ENCODE data around the gene LYPD6B.

DNA sequence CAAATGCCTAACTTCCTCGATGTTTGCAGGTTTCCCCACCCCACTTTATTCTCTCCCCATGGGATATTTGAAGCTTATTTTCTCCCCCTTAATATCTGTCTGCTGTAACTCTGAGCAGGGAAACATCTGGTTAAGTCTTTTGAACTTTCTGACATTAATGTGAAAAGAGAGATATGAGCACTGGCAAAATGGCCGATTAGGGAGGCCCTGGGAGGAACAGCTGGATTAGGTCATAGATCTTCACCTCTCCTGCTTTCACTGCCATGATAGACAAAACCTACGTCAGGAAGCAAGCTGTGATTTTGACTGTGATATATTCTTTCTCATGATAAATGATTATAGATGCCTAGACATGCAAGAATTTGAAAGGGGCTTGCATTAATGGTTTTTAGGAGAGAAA is 43.6 kb downstream of the LYPD6B start:
- TF ChIP-seq, protein P1, sequence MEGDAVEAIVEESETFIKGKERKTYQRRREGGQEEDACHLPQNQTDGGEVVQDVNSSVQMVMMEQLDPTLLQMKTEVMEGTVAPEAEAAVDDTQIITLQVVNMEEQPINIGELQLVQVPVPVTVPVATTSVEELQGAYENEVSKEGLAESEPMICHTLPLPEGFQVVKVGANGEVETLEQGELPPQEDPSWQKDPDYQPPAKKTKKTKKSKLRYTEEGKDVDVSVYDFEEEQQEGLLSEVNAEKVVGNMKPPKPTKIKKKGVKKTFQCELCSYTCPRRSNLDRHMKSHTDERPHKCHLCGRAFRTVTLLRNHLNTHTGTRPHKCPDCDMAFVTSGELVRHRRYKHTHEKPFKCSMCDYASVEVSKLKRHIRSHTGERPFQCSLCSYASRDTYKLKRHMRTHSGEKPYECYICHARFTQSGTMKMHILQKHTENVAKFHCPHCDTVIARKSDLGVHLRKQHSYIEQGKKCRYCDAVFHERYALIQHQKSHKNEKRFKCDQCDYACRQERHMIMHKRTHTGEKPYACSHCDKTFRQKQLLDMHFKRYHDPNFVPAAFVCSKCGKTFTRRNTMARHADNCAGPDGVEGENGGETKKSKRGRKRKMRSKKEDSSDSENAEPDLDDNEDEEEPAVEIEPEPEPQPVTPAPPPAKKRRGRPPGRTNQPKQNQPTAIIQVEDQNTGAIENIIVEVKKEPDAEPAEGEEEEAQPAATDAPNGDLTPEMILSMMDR (IDR thresholded peaks at IDR 0.05; ENCODE audit: insufficient read depth, low read length) = no peak
- TF ChIP-seq, protein P2, sequence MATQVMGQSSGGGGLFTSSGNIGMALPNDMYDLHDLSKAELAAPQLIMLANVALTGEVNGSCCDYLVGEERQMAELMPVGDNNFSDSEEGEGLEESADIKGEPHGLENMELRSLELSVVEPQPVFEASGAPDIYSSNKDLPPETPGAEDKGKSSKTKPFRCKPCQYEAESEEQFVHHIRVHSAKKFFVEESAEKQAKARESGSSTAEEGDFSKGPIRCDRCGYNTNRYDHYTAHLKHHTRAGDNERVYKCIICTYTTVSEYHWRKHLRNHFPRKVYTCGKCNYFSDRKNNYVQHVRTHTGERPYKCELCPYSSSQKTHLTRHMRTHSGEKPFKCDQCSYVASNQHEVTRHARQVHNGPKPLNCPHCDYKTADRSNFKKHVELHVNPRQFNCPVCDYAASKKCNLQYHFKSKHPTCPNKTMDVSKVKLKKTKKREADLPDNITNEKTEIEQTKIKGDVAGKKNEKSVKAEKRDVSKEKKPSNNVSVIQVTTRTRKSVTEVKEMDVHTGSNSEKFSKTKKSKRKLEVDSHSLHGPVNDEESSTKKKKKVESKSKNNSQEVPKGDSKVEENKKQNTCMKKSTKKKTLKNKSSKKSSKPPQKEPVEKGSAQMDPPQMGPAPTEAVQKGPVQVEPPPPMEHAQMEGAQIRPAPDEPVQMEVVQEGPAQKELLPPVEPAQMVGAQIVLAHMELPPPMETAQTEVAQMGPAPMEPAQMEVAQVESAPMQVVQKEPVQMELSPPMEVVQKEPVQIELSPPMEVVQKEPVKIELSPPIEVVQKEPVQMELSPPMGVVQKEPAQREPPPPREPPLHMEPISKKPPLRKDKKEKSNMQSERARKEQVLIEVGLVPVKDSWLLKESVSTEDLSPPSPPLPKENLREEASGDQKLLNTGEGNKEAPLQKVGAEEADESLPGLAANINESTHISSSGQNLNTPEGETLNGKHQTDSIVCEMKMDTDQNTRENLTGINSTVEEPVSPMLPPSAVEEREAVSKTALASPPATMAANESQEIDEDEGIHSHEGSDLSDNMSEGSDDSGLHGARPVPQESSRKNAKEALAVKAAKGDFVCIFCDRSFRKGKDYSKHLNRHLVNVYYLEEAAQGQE (IDR thresholded peaks at IDR 0.05; ENCODE audit: insufficient replicate concordance, low read depth) = no peak
- TF ChIP-seq POLR2AphosphoS5 (IDR thresholded peaks at IDR 0.05; ENCODE audit: low read depth) (no peak), SPI1 (IDR thresholded peaks at IDR 0.05; ENCODE audit: borderline replicate concordance, low read depth) (no peak), GABPA (IDR thresholded peaks at IDR 0.05; ENCODE audit: low read depth) (no peak)

All from HL-60 (cell line).